WI38 (cell line): Measurements from ENCODE around the gene HUWE1.

Experiments used
- H3K4me3 ChIP-seq: 2 replicates; pipeline ENCODE4 v1.5.1; 2011; ENCODE audit warnings: low read depth, mild to moderate bottlenecking, control low read depth, low read length
- TF ChIP-seq, protein P1 (sequence below): IDR thresholded peaks from 2 replicates; pipeline ENCODE4 v1.5.1; 2012; ENCODE audit warnings: low read depth, mild to moderate bottlenecking, control low read depth, low read length

Gene HUWE1

DNA sequence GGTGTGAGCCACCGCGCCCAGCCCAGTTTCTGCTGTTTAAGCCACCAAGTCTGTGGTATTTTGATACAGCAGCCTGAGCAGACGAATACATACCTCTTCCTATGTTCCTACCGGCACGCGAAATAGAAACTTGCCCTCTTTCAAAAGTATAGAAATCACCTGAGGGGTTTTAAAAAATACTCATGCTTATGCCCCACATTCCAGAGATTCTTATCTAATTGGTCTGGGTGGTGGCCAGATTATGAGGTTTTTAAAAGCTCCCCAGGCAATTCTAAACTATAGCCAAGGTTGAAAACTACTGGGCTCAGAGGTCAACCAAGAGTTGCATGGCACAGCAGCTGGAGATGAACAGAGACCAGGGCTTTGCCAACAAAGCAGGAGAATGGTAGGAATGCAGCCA is 24.9 kb upstream of the HUWE1 start:
- no peak overlapping the region for H3K4me3 ChIP-seq
- TF ChIP-seq, protein P1, sequence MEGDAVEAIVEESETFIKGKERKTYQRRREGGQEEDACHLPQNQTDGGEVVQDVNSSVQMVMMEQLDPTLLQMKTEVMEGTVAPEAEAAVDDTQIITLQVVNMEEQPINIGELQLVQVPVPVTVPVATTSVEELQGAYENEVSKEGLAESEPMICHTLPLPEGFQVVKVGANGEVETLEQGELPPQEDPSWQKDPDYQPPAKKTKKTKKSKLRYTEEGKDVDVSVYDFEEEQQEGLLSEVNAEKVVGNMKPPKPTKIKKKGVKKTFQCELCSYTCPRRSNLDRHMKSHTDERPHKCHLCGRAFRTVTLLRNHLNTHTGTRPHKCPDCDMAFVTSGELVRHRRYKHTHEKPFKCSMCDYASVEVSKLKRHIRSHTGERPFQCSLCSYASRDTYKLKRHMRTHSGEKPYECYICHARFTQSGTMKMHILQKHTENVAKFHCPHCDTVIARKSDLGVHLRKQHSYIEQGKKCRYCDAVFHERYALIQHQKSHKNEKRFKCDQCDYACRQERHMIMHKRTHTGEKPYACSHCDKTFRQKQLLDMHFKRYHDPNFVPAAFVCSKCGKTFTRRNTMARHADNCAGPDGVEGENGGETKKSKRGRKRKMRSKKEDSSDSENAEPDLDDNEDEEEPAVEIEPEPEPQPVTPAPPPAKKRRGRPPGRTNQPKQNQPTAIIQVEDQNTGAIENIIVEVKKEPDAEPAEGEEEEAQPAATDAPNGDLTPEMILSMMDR = no peak

DNA sequence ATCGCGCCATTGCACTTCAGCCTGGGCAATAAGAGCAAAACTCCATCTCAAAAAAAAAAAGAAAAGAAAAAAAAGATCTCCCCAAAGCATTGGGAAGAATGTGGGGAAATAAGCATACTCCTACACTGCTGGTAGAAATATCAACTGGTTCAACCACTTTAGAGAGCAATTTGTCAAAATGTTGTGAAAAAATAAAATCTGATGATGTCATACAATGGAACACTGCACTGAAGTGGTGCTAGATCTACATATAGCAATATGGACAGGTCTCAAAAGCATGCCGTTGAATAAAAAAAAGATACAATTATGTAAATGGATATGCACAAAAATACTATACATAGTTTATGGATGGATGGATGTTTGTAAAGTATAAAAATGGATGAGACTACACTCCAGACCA is 18.3 kb upstream of the HUWE1 start:
- no peak overlapping the region for H3K4me3 ChIP-seq
- TF ChIP-seq, protein P1 = no peak

DNA sequence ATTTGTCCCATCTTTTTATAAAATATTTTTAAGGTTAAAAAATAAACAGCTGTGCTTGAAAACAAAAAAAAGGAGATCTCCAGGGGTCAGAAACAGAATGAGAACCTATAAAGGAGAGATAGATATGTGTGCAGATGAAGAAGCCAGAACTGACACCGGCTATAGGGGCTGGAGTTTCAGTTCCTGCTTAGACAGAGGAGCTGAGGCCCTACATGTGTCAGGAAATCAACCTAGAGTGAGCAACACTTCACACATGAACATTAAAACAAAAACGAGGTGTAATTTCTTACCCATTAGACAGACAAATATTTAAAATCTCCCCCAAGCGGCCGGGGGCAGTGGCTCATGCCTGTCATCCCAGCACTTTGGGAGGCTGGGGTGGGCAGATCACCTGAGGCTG is 17.8 kb upstream of the HUWE1 start:
- H3K4me3 ChIP-seq = no peak overlapping the region
- TF ChIP-seq, protein P1 = no peak

DNA sequence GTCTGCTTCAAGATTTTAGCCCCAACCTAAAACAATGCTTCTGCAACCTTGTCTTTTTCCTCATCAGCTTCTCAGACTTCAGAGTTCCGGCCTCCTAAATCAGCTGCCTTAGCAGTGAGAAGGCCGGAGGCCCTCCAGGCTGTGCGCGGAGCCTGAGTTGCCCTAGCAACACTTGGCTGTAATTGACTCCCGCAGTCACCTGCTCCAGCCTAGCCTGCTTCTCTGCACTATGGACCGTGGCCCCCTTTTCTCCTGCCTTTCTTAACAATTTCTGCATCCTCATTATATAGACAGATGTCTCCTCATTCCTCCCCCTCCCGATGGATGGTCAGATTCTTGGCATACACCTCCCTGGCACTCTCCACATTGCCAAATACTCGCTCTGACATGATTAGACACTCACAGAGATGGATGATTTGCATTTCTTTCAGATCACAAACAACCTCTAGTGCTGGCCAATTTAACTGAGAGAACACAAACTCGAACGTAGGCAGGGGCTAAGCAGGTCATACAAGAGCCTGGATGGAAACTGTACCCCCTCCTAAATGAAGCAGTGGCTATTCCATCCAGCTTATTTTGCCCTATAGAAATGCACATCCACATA is 9.5 kb upstream of the HUWE1 start:
- TF ChIP-seq, protein P1 = no peak

DNA sequence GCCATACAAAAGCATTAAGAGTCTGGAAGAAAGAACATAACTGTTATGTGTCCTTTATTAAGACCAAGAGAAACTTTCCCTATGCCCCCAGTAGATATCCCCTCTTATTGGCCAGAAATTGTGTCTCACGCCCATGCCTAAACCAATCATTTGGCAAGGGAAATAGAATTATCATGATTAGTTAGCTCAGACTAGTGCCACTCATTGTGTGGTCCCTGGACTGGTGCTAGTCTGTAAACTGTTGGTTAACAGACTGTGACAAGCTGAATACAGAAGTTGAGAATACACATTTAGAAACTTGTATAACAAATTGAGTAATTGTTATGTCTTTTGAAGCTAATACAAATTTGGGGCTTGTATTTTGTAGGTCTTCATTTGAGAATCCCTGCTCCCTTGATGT is 8.1 kb upstream of the HUWE1 start:
- TF ChIP-seq, protein P1 = no peak
- no peak overlapping the region for H3K4me3 ChIP-seq

More for the DNA sequence above, 9.5 kb upstream of the HUWE1 start:
- no peak overlapping the region for H3K4me3 ChIP-seq

DNA sequence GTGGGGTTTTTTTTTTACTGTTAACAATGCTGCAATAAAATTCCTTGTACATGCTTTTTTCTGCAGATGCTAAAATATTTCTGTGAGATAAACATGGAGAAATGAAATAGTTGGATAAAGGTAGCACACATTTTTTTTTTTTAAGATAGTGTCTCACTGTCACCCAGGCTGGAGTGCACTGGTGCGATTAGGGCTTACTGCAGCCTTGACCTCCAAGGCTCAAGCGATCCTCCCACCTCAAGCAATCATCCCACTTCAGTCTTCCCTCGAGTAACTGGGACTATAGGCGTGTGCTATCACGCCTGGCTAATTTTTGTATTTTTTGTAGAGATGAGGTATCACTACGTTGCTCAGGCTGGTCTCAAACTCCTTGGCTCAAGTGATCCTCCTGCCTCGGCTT is 1.8 kb upstream of the HUWE1 start:
- TF ChIP-seq, protein P1 = no peak

DNA sequence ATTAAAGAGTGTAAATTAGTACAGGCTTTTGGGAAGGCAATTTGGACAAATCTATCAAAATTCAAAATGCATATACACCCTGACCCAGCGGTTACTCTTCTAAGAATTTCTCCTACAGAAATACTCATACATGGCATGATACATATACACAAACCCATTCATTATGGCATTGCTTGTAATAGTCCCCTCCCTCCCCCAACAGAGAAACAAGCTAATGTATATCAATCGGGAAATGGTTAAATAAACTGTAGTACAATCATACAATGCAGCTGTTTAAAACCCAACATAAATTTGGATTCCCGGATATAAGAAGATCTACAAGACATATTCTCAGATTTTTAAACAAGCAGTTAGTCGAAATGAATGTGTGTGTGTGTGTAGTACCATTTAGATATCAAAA is 808 bp downstream of the HUWE1 start:
- peak overlapping the region; percentile 69 for H3K4me3 ChIP-seq
- TF ChIP-seq, protein P1 = no peak

More for the DNA sequence above, 1.8 kb upstream of the HUWE1 start:
- no peak overlapping the region for H3K4me3 ChIP-seq
